Right ventricle myocardium superior (tissue), 1 donor: Measurements from ENCODE around the gene CPB1. TPM values are rescaled to one million over a fixed set of nuclear protein-coding genes. Genes with fewer than 3 reads are reported as not detected.

ENCODE experiments used
- ATAC-seq: fragments of 200-7000 bp; cut with Tn5 transposase; one replicate; pipeline ENCODE4 v1.9.1; 2020; ENCODE audit warnings: mild to moderate bottlenecking; ENCODE audit not compliant: poor library complexity
- DNase-seq: peaks from one replicate; pipeline ENCODE4 v3.0.0-alpha.2; 2020
- intact Hi-C: fragments of 100-400 bp; cut with DNase I; formaldehyde crosslinking; loops from one replicate; pipeline ENCODE4 v1.11.2; 2022
- total RNA-seq: library from RNA; stranded (reverse); fragmentation: NEBNext Ultra II Directional; extraction: Animal tissue kit (Norgen Biotek cat#: 25700); gene quantifications from one replicate; pipeline ENCODE4 v1.2.1, GENCODE V29; 2021
- donor health status: DM: no; HTN: yes; CAD: no; lungs with severe emphysema.

Gene CPB1
- total RNA-seq, 1 donor from 2014 or later = not detected

DNA sequence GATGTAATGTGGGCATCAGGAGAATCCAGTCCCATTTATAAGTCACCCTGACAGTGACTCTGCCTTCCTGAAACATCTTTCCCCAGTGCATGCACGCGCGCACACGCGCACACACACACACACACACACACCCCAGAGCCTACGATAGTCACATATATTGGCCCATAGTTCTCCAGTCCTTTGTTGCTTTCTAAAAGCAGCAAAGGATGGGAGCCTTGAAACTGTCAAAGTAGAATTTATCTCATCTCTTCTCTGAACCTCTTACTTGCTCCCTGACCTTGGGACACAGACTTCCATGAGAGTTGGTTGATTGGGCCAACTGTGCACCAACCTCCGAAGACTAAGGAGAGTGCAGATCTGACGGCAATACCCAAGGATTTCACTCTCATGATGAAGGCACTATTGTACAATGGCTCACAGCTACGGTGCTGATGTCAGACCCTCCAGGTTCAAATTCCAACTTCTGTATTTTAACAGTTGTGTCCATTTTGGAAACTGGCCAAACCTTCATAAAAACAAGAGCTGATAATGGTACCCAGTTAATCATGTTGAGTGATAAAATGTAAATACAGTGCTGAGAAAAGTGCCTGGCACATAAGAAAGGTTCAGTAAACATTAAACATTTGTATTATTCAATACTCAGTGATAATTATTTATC lies 45.8 kb downstream of the CPB1 start:
- intact Hi-C loops = no loop called here
- DNase-seq (no peak), ATAC-seq (no peak)

- DNase-seq (no peak), ATAC-seq (no peak)
- intact Hi-C loops = no loop called here
Observed at GRCh38 chr3:148873977-148874376, 46.4 kb downstream of the CPB1 start.

GRCh38 chr3:148878095-148878494 lies 50.5 kb downstream of the CPB1 start:
- ATAC-seq = no peak
- DNase-seq = no peak
- intact Hi-C loops = no loop called here

- intact Hi-C loops = no loop called here
- ATAC-seq (no peak), DNase-seq (no peak)
Observed at GRCh38 chr3:148879256-148879655, 51.6 kb downstream of the CPB1 start.

GRCh38 chr3:148880681-148881080 lies 53.1 kb downstream of the CPB1 start:
- intact Hi-C loops = no loop called here
- ATAC-seq (no peak), DNase-seq (no peak)

DNA sequence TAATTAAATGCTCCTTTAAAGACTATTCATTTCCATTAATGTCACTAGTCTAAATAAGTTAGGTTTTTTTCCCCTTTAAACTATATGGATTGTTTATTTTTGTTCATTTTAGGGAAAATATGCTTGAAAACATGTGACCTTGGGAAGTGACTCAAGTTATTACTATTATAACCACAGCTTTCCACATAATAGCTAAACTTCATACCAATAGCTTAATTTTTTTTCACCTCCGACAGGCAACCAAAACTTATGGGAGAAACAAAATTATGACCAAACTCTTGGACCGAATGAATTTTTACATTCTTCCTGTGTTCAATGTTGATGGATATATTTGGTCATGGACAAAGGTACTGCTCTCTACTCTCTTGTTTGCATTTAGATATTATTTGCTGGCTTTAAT lies 53.7 kb downstream of the CPB1 start:
- DNase-seq (no peak), ATAC-seq (no peak)
- intact Hi-C loops = no loop called here

- DNase-seq (no peak), ATAC-seq (no peak)
- intact Hi-C loops = no loop called here
Observed at GRCh38 chr3:148882288-148882687, 54.7 kb downstream of the CPB1 start.

GRCh38 chr3:148883163-148883562 lies 55.6 kb downstream of the CPB1 start:
- intact Hi-C loops = no loop called here
- DNase-seq (no peak), ATAC-seq (no peak)

DNA sequence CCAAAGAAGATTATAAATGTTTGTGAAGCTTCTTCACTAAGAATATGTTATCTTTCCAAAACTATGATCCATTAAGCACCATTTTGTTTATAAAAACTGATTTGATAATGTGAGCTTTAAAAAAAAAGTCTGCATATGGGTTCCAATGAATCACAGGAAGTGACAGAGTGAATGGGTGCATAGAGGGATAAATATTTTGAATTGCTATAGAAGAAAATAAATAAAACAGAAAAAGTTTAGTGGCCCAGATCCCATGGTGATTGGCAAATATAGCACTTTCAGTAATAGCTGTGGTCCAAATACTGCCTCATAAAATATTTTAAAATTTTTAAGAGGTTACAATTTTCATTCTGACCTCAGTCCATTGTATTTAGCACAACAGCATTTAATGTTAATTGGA lies 56.6 kb downstream of the CPB1 start:
- ATAC-seq (no peak), DNase-seq (no peak)
- intact Hi-C loops = no loop called here

GRCh38 chr3:148889828-148890227 lies 62.2 kb downstream of the CPB1 start:
- intact Hi-C loops = no loop called here
- DNase-seq = no peak
- no peak for ATAC-seq

- intact Hi-C loops = no loop called here
- DNase-seq (no peak), ATAC-seq (no peak)
Observed at GRCh38 chr3:148896062-148896461, 68.5 kb downstream of the CPB1 start.

- no peak for DNase-seq
- intact Hi-C loops = no loop called here
- no peak for ATAC-seq
Observed at GRCh38 chr3:148901987-148902791, 74.6 kb downstream of the CPB1 start.

DNA sequence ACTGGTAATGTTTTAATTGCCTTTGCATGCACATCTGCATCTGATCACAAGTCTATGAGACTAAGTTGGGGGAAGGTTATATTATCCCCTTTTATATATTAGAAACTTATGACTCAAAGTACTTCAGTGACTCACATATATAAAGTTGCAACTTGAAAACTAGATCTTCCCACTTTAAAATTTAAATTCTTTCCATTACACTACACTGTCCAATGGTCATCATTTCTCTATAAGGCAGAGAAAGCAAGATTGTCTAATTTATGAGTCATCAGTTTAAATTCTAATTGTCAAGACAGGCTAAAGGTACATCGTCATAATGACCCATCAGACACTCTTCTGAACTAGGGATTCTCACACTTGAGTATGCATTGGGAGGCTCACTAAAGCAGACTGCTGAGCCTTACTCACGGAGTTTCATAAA lies 75.4 kb downstream of the CPB1 start:
- ATAC-seq (no peak), DNase-seq (no peak)
- intact Hi-C loops = no loop called here

DNA sequence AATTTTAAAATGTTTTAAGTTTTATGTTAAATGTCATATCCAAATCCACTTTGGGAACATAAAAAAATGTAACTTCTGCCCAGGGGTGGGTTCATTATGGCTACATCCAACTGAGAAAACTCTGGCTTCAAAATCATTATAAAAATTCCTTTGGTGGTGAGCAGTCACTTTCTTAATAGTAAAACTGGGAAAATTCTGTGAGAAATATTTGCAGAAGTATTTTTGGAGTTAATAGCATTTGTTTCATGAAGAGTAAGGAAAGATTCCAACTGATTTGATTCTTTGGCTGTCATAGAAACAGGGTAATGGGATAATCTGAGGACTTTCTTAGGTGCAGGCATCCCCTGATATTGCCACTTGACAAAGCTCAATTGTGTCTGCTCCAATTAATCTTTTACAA lies 76.3 kb downstream of the CPB1 start:
- DNase-seq = no peak
- intact Hi-C loops = no loop called here
- no peak for ATAC-seq

GRCh38 chr3:148906667-148907066 lies 79.1 kb downstream of the CPB1 start:
- ATAC-seq (no peak), DNase-seq (no peak)
- intact Hi-C loops = no loop called here

Other genes with a start within 250 kb of the CPB1 start
- 1.9 TPM for gene AGTR1, start 129.9 kb upstream of the CPB1 start, total RNA-seq
- 2.1 TPM for gene CPA3, start 37.5 kb downstream of the CPB1 start, total RNA-seq
- gene GYG1, start 163.7 kb downstream of the CPB1 start, total RNA-seq = 171 TPM